ENCODE measurements around the gene LAYN. TPM values are rescaled to one million over a fixed set of nuclear protein-coding genes. Genes with fewer than 3 reads are reported as not detected.

LAYN gene
- total RNA-seq, 4 donors from 2014 or later: 5.6 to 19.7 (median 10.3) TPM

- 71 to 72% methylated on average over 2 to 4 of the region's 4 CpGs for WGBS, 2 donors (ENCODE audit: low coverage in 1 of 2)
- H3K27ac ChIP-seq: no peak overlapping the region
- TF ChIP-seq EP300 (IDR thresholded peaks at IDR 0.05; ENCODE audit: low read depth) (no peak), POLR2A (IDR thresholded peaks at IDR 0.05) (no peak), POLR2AphosphoS5 (IDR thresholded peaks at IDR 0.05) (no peak), CTCF (IDR thresholded peaks at IDR 0.05) (no peak)
- in situ Hi-C loops (cut with MboI; ENCODE audit: low pct_ligation_motif_present in 1 of 4, low pct_unique_long_range_greater_than_20kb in 1 of 4, low sequenced_read_pairs in 3 of 4) (no loop called here), intact Hi-C loops (cut with DNase I; ENCODE audit: low total_unique reads) (no loop called here)
- no peaks in the 10 kb centered on the region for H3K27me3 ChIP-seq
- H3K36me3 ChIP-seq: no peaks in the 10 kb centered on the region
- peaks cover 0 to 6% (median 3%) of the 10 kb centered on the region in 4 donors for H3K4me1 ChIP-seq
- no peaks in the 10 kb centered on the region for H3K9me3 ChIP-seq
- no peak overlapping the region for H3K4me3 ChIP-seq
- no peak for DNase-seq
Observed at GRCh38 chr11:111577821-111578220, 37.3 kb downstream of the LAYN start.

GRCh38 chr11:111581341-111581740 lies 40.8 kb downstream of the LAYN start:
- Histone ChIP-seq H3K36me3 (no peaks in the 10 kb centered on the region), H3K9me3 (no peaks in the 10 kb centered on the region), H3K27me3 (no peaks in the 10 kb centered on the region), H3K4me3 (no peak overlapping the region), H3K27ac (no peak overlapping the region), H3K4me1 (no peaks in the 10 kb centered on the region)
- intact Hi-C loops (cut with DNase I; ENCODE audit: low total_unique reads) (no loop called here), in situ Hi-C loops (cut with MboI; ENCODE audit: low pct_ligation_motif_present in 1 of 4, low pct_unique_long_range_greater_than_20kb in 1 of 4, low sequenced_read_pairs in 3 of 4) (loop anchor here in 2 of 4 donors (10.0 kb wide), 2 partner anchors 203 to 263 kb away; no protein-coding TSS in a partner anchor)
- no peak for DNase-seq
- TF ChIP-seq POLR2AphosphoS5 (IDR thresholded peaks at IDR 0.05) (no peak), POLR2A (IDR thresholded peaks at IDR 0.05) (no peak), CTCF (IDR thresholded peaks at IDR 0.05) (no peak), EP300 (IDR thresholded peaks at IDR 0.05; ENCODE audit: low read depth) (no peak)
- 100% methylated on average over 1 of the region's 1 CpG; no CpG with 5 or more reads in 1 of the 2 donors for WGBS, 2 donors (ENCODE audit: low coverage in 1 of 2)

- intact Hi-C loops (cut with DNase I; ENCODE audit: low total_unique reads): no loop called here
- H3K4me3 ChIP-seq: no peak overlapping the region
- DNase-seq: no peak
- no peaks in the 10 kb centered on the region for H3K9me3 ChIP-seq
- no peaks in the 10 kb centered on the region for H3K36me3 ChIP-seq
- H3K27ac ChIP-seq: no peak overlapping the region
- no peaks in the 10 kb centered on the region for H3K27me3 ChIP-seq
- in situ Hi-C loops (cut with MboI; ENCODE audit: low pct_ligation_motif_present in 1 of 4, low pct_unique_long_range_greater_than_20kb in 1 of 4, low sequenced_read_pairs in 3 of 4): loop anchor here in 2 of 4 donors (10.0 kb wide), 2 partner anchors 203 to 263 kb away; no protein-coding TSS in a partner anchor
- TF ChIP-seq EP300 (IDR thresholded peaks at IDR 0.05; ENCODE audit: low read depth): no peak
- no peaks in the 10 kb centered on the region for H3K4me1 ChIP-seq
Observed at GRCh38 chr11:111582163-111582562, 41.6 kb downstream of the LAYN start.

GRCh38 chr11:111582881-111583280 lies 42.4 kb downstream of the LAYN start:
- Histone ChIP-seq H3K9me3 (no peaks in the 10 kb centered on the region), H3K27me3 (no peaks in the 10 kb centered on the region), H3K27ac (no peak overlapping the region), H3K4me1 (no peaks in the 10 kb centered on the region), H3K4me3 (no peak overlapping the region), H3K36me3 (no peaks in the 10 kb centered on the region)
- DNase-seq: no peak
- intact Hi-C loops (cut with DNase I; ENCODE audit: low total_unique reads): no loop called here
- TF ChIP-seq CTCF (IDR thresholded peaks at IDR 0.05) (no peak), EP300 (IDR thresholded peaks at IDR 0.05; ENCODE audit: low read depth) (no peak)
- in situ Hi-C loops (cut with MboI; ENCODE audit: low pct_ligation_motif_present in 1 of 4, low pct_unique_long_range_greater_than_20kb in 1 of 4, low sequenced_read_pairs in 3 of 4): loop anchor here in 2 of 4 donors (10.0 kb wide), 2 partner anchors 202 to 262 kb away; no protein-coding TSS in a partner anchor
- 67 to 74% methylated on average over 3 to 4 of the region's 4 CpGs for WGBS, 2 donors (ENCODE audit: low coverage in 1 of 2)

- no peak for DNase-seq
- in situ Hi-C loops (cut with MboI; ENCODE audit: low pct_ligation_motif_present in 1 of 4, low pct_unique_long_range_greater_than_20kb in 1 of 4, low sequenced_read_pairs in 3 of 4) (loop anchor here in 2 of 4 donors (5.0 to 10.0 kb wide), 3 partner anchors 199 to 259 kb away; no protein-coding TSS in a partner anchor), intact Hi-C loops (cut with DNase I; ENCODE audit: low total_unique reads) (no loop called here)
- H3K4me1 ChIP-seq: no peaks in the 10 kb centered on the region
- H3K27me3 ChIP-seq: no peaks in the 10 kb centered on the region
- no peak overlapping the region for H3K4me3 ChIP-seq
- H3K9me3 ChIP-seq: no peaks in the 10 kb centered on the region
- TF ChIP-seq POLR2AphosphoS5 (IDR thresholded peaks at IDR 0.05) (no peak), CTCF (IDR thresholded peaks at IDR 0.05) (no peak), POLR2A (IDR thresholded peaks at IDR 0.05) (no peak), EP300 (IDR thresholded peaks at IDR 0.05; ENCODE audit: low read depth) (no peak)
- no peak overlapping the region for H3K27ac ChIP-seq
- H3K36me3 ChIP-seq: no peaks in the 10 kb centered on the region
- WGBS, 2 donors (ENCODE audit: low coverage in 1 of 2): 51% methylated on average over 2 of the region's 2 CpGs; no CpG with 5 or more reads in 1 of the 2 donors
Observed at GRCh38 chr11:111585371-111585770, 44.9 kb downstream of the LAYN start.
